CD4-positive, alpha-beta T cell treated with Interferon alpha-2 for 1 hour (primary cell): Measurements from ENCODE around the gene PHKG2.

ENCODE experiments used
- DNase-seq, 2 donors: peaks; one replicate each; pipeline ENCODE4 v3.0.0-alpha.2; 2020 to 2022

PHKG2 gene

GRCh38 chr16:30728899-30729672 is 19.1 kb upstream of the PHKG2 start:
- peak in 1 of 2 donors; percentile 15 for DNase-seq

GRCh38 chr16:30731411-30731810 is 16.8 kb upstream of the PHKG2 start:
- no peak for DNase-seq

GRCh38 chr16:30736995-30737793 is 11.0 kb upstream of the PHKG2 start:
- no peak for DNase-seq

GRCh38 chr16:30737794-30738648 is 10.2 kb upstream of the PHKG2 start:
- no peak for DNase-seq

GRCh38 chr16:30738984-30739951 is 9.0 kb upstream of the PHKG2 start:
- DNase-seq = no peak

- no peak for DNase-seq
These were observed 7.6 kb upstream of the PHKG2 start for GRCh38 chr16:30740364-30741251.

GRCh38 chr16:30741461-30741914 is 6.7 kb upstream of the PHKG2 start:
- DNase-seq = no peak

- no peak for DNase-seq
These were observed 4.5 kb upstream of the PHKG2 start for GRCh38 chr16:30743716-30744115.

- no peak for DNase-seq
These were observed 4.0 kb upstream of the PHKG2 start for GRCh38 chr16:30744183-30744582.

GRCh38 chr16:30745082-30745481 is 3.1 kb upstream of the PHKG2 start:
- DNase-seq = no peak

- DNase-seq = no peak
These were observed 1.5 kb upstream of the PHKG2 start for GRCh38 chr16:30746638-30747175.

GRCh38 chr16:30747331-30747730 is 894 bp upstream of the PHKG2 start:
- DNase-seq = no peak

GRCh38 chr16:30748634-30749445 is 615 bp downstream of the PHKG2 start:
- DNase-seq = peak in 1 of 2 donors; percentile 33

- no peak for DNase-seq
These were observed 2.0 kb downstream of the PHKG2 start for GRCh38 chr16:30750201-30750600.

GRCh38 chr16:30750876-30751465 is 2.7 kb downstream of the PHKG2 start:
- DNase-seq = no peak

- DNase-seq = no peak
These were observed 5.4 kb downstream of the PHKG2 start for GRCh38 chr16:30753596-30753995.

- no peak for DNase-seq
These were observed 7.9 kb downstream of the PHKG2 start for GRCh38 chr16:30755955-30756780.

GRCh38 chr16:30756781-30757100 is 8.5 kb downstream of the PHKG2 start:
- DNase-seq = no peak
